A673 (cell line): Measurements from ENCODE around the gene TP53.

Experiments
- EZH2 ChIP-seq: fragments of 200-600 bp; sonication (generic); IDR thresholded peaks from 2 replicates; pipeline ENCODE4 v1.6.1; 2017; ENCODE audit warnings: borderline replicate concordance, low read depth, mild to moderate bottlenecking, mixed read lengths, antibody characterized with exemption, low read length; ENCODE audit not compliant: poor library complexity, severe bottlenecking
- TF ChIP-seq, protein P1 (sequence below): fragments of 300-800, 200-600 bp; sonication (generic); conservative IDR thresholded peaks from 2 replicates; pipeline ENCODE4 v1.5.1; 2017; ENCODE audit warnings: low read depth, mild to moderate bottlenecking, antibody characterized with exemption, low read length, moderate library complexity, mixed read lengths

DNA sequence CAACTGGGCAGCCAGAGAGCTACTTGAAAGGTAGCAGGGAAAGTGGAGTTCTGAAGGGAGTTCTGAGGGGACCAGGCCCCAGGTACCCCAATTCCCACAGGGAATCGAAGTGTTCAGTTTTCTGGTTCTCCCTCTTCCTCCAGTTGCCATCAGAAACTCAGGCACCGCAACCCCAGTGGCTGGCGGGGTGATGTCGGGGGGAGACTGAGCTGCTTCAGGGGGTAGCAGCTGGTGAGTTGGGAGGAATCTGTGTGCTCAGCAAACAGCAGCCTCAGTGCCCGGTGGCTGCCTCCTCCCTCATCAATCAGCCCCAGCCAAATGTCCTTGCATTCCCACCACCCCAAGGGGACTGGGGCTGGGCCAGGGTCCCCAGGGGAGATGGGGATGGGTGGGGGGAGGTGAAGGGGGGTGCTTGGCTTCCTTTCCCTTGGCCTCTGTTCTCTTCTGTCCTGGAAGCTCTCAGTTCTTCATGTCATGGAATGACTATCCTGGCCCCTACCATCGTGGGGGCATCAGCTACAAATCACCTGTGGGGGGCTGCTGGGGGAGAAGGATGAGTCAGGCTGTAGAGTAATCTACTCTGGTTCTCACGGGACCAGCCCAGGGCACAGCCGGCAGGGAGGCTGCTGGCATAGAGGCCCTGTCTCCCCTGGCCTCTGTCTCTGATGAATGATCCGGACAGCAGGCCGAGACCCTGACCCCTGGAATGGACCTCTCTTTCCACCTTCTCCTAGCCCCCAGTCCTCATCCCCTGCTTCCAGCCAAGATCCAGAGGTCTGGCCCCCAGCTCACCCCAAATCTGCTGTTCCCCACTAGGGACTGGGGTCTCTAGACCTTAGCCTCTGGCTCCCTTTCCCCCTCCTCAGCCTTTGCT lies 27.7 kb upstream of the TP53 start:
- TF ChIP-seq, protein P1, sequence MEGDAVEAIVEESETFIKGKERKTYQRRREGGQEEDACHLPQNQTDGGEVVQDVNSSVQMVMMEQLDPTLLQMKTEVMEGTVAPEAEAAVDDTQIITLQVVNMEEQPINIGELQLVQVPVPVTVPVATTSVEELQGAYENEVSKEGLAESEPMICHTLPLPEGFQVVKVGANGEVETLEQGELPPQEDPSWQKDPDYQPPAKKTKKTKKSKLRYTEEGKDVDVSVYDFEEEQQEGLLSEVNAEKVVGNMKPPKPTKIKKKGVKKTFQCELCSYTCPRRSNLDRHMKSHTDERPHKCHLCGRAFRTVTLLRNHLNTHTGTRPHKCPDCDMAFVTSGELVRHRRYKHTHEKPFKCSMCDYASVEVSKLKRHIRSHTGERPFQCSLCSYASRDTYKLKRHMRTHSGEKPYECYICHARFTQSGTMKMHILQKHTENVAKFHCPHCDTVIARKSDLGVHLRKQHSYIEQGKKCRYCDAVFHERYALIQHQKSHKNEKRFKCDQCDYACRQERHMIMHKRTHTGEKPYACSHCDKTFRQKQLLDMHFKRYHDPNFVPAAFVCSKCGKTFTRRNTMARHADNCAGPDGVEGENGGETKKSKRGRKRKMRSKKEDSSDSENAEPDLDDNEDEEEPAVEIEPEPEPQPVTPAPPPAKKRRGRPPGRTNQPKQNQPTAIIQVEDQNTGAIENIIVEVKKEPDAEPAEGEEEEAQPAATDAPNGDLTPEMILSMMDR, result no peak
- no peak for TF ChIP-seq EZH2
